ENCODE measurements around the gene RFK.

GRCh38 chr9:76414661-76415060, 20.4 kb upstream of the RFK start:
- TF ChIP-seq EZH2 (IDR thresholded peaks at IDR 0.05), result no peak
- no peak for TF ChIP-seq CTCF (IDR thresholded peaks at IDR 0.05 in 2 of 3, conservative IDR thresholded peaks at IDR 0.05 in 1 of 3; ENCODE audit: borderline replicate concordance in 1 of 3, insufficient read depth in 1 of 3, low read depth in 2 of 3, low read length in 2 of 3)
- TF ChIP-seq ZFX (IDR thresholded peaks at IDR 0.05), result no peak
- TF ChIP-seq POLR2AphosphoS5 (IDR thresholded peaks at IDR 0.05; ENCODE audit: low read depth, low read length), result no peak

All from HCT116 (cell line).